Left renal cortex interstitium (tissue), 4 donors: ENCODE results near the gene ANO2. TPM values are rescaled to one million over a fixed set of nuclear protein-coding genes. Genes with fewer than 3 reads are reported as not detected.

Experiments
- DNase-seq, 4 donors: peaks; one replicate each; pipeline ENCODE4 v3.0.0-alpha.2; 2013; ENCODE audit warnings: low read depth in 4 of 4, low spot score in 2 of 4, missing footprints in 1 of 4
- polyA plus RNA-seq, 4 donors: library from polyadenylated mRNA; unstranded; fragments of 120-200 nt; gene quantifications; one replicate each; pipeline ENCODE4 v1.2.1, GENCODE V29; 2013; ENCODE audit not compliant: insufficient read length in 4 of 4

The ANO2 gene
- polyA plus RNA-seq, 4 donors, result 3.5 to 5.5 (median 4.1) TPM

GRCh38 chr12:5533368-5533767 lies 411.7 kb downstream of the ANO2 start:
- DNase-seq, result no peak

GRCh38 chr12:5525783-5526367 lies 419.2 kb downstream of the ANO2 start:
- no peak for DNase-seq

GRCh38 chr12:5524769-5525436 lies 420.2 kb downstream of the ANO2 start:
- no peak for DNase-seq

- no peak for DNase-seq
These were observed 420.8 kb downstream of the ANO2 start for GRCh38 chr12:5524116-5524768.

- DNase-seq, result no peak
These were observed 421.5 kb downstream of the ANO2 start for GRCh38 chr12:5523396-5524115.

GRCh38 chr12:5522432-5523335 lies 422.4 kb downstream of the ANO2 start:
- DNase-seq, result no peak

GRCh38 chr12:5521456-5522325 lies 423.4 kb downstream of the ANO2 start:
- no peak for DNase-seq

- DNase-seq, result no peak
These were observed 424.2 kb downstream of the ANO2 start for GRCh38 chr12:5520831-5521230.

GRCh38 chr12:5520037-5520436 lies 425.0 kb downstream of the ANO2 start:
- DNase-seq, result no peak

GRCh38 chr12:5518584-5519365 lies 426.3 kb downstream of the ANO2 start:
- DNase-seq, result no peak

GRCh38 chr12:5516371-5517241 lies 428.5 kb downstream of the ANO2 start:
- DNase-seq, result no peak

GRCh38 chr12:5515458-5515857 lies 429.6 kb downstream of the ANO2 start:
- no peak for DNase-seq

GRCh38 chr12:5514545-5514944 lies 430.5 kb downstream of the ANO2 start:
- DNase-seq, result no peak

- DNase-seq, result no peak
These were observed 431.0 kb downstream of the ANO2 start for GRCh38 chr12:5514016-5514415.

GRCh38 chr12:5513406-5513805 lies 431.7 kb downstream of the ANO2 start:
- DNase-seq, result no peak
